Measurements from ENCODE around the gene TBC1D1.

Gene TBC1D1

DNA sequence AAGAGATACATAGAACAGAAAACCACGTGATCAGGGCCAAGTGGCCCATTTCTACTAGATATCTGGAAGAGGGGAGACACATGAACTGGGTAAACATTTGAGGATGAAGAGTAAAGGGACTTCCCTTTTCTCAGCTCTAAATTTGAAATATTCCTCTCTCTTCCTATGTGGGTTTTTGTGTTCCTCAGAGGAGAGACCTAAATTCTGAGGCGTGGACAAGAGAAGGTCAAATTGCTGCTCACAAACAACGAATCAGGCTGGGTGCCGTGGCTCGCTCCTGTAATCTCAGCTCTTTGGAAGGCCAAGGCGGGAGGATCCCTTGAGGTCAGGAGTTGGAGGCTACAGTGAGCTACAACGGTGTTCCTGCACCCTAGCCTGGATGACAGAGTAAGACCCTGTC is 285.3 kb downstream of the TBC1D1 start:
- no peak for TF ChIP-seq ZNF792 (tag by site-specific recombination; IDR thresholded peaks at IDR 0.05)
- TF ChIP-seq, protein P1, sequence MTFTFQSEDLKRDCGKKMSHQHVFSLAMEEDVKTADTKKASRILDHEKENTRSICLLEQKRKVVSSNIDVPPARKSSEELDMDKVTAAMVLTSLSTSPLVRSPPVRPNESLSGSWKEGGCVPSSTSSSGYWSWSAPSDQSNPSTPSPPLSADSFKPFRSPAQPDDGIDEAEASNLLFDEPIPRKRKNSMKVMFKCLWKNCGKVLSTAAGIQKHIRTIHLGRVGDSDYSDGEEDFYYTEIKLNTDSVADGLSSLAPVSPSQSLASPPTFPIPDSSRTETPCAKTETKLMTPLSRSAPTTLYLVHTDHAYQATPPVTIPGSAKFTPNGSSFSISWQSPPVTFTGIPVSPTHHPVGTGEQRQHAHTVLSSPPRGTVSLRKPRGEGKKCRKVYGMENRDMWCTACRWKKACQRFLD (tag by site-specific recombination; IDR thresholded peaks at IDR 0.05): no peak
- TF ChIP-seq SP3 (tag by site-specific recombination; IDR thresholded peaks at IDR 0.05): no peak
- no peak for TF ChIP-seq ZFP41 (tag by site-specific recombination; IDR thresholded peaks at IDR 0.05; ENCODE audit: borderline replicate concordance)
- TF ChIP-seq, protein P2, sequence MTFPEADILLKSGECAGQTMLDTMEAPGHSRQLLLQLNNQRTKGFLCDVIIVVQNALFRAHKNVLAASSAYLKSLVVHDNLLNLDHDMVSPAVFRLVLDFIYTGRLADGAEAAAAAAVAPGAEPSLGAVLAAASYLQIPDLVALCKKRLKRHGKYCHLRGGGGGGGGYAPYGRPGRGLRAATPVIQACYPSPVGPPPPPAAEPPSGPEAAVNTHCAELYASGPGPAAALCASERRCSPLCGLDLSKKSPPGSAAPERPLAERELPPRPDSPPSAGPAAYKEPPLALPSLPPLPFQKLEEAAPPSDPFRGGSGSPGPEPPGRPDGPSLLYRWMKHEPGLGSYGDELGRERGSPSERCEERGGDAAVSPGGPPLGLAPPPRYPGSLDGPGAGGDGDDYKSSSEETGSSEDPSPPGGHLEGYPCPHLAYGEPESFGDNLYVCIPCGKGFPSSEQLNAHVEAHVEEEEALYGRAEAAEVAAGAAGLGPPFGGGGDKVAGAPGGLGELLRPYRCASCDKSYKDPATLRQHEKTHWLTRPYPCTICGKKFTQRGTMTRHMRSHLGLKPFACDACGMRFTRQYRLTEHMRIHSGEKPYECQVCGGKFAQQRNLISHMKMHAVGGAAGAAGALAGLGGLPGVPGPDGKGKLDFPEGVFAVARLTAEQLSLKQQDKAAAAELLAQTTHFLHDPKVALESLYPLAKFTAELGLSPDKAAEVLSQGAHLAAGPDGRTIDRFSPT (tag by site-specific recombination; IDR thresholded peaks at IDR 0.05): no peak
- TF ChIP-seq BCL6B (tag by site-specific recombination; IDR thresholded peaks at IDR 0.05): no peak
- TF ChIP-seq ZNF48 (tag by site-specific recombination; IDR thresholded peaks at IDR 0.05): no peak
- TF ChIP-seq ZNF658 (tag by site-specific recombination; IDR thresholded peaks at IDR 0.05): no peak
- no peak for TF ChIP-seq KLF9 (tag by site-specific recombination; IDR thresholded peaks at IDR 0.05; ENCODE audit: low read depth)
- TF ChIP-seq ZNF677 (tag by site-specific recombination; IDR thresholded peaks at IDR 0.05): no peak
- TF ChIP-seq ZNF654 (tag by site-specific recombination; IDR thresholded peaks at IDR 0.05; ENCODE audit: low read depth): no peak
- no peak for TF ChIP-seq SCRT2 (tag by site-specific recombination; IDR thresholded peaks at IDR 0.05)
- TF ChIP-seq ZNF621 (tag by site-specific recombination; IDR thresholded peaks at IDR 0.05): no peak
- no peak for TF ChIP-seq ZNF214 (tag by site-specific recombination; IDR thresholded peaks at IDR 0.05; ENCODE audit: borderline replicate concordance)
- no peak for TF ChIP-seq ZNF449 (tag by site-specific recombination; IDR thresholded peaks at IDR 0.05)
- H3K4me3 ChIP-seq (ENCODE audit: low read depth, low read length): no peak overlapping the region
- no peaks in the 10 kb centered on the region for H3K4me1 ChIP-seq (ENCODE audit: control insufficient read depth, insufficient read depth, low read length)
- no peak overlapping the region for H3K27ac ChIP-seq (ENCODE audit: extremely low read depth, low read depth, low read length)
- ChIA-PET CTCF (no interaction called here), POLR2A (no interaction called here)
- H3K36me3 ChIP-seq (ENCODE audit: control insufficient read depth in 2 of 2, insufficient read depth in 1 of 2, low read length in 2 of 2): no peaks in the 10 kb centered on the region
- H3K9me3 ChIP-seq (ENCODE audit: control insufficient read depth, insufficient read depth, low read depth, low read length): no peaks in the 10 kb centered on the region

DNA sequence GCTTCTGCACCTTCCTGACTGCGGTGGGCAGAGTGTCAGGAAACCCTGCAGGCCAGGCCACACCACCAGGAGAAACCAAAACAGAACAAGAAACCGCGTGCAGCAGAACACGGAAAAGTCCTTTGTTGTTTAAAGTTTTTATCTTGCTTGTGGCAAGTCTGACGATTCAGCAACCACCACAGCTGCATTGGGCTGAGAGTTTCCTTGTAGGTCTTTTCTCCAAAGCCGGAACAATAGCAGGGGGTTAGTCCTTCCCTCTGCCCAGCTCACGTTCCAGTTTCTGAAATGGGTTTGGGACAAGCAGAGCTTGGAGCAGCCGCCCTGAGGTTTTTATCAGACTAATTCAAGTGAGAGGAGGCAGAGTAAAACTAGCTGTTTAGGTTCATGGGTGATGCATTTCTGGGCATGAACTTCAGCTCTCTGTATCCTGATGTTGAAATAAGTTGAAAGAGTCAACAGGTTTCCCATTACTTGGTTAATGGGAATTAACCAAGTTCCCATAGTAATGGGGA is 286.2 kb downstream of the TBC1D1 start:
- H3K4me3 ChIP-seq (ENCODE audit: low read depth, low read length): no peak overlapping the region
- no peak overlapping the region for H3K27ac ChIP-seq (ENCODE audit: extremely low read depth, low read depth, low read length)
- TF ChIP-seq RBAK (tag by site-specific recombination; IDR thresholded peaks at IDR 0.05): no peak
- no peaks in the 10 kb centered on the region for H3K9me3 ChIP-seq (ENCODE audit: control insufficient read depth, insufficient read depth, low read depth, low read length)
- ChIA-PET CTCF (interaction anchor here (0.6 to 0.8 kb wide), 3 partner anchors 16 to 685 kb away, joined by 3 to 4 read pairs (median 3); no protein-coding TSS in a partner anchor), POLR2A (no interaction called here)
- H3K4me1 ChIP-seq (ENCODE audit: control insufficient read depth, insufficient read depth, low read length): no peaks in the 10 kb centered on the region
- no peaks in the 10 kb centered on the region for H3K36me3 ChIP-seq (ENCODE audit: control insufficient read depth in 2 of 2, insufficient read depth in 1 of 2, low read length in 2 of 2)
